Ureter (tissue), 1 donor: ENCODE data around the gene CFP. TPM values are rescaled to one million over a fixed set of nuclear protein-coding genes. Genes with fewer than 3 reads are reported as not detected.
A peak's percentile ranks its signal among the peaks of the same experiment; 100 is the strongest.
"Not testable (repeated sequence)": the region's sequence is repeated elsewhere in the genome, so short reads cannot be mapped to it uniquely, and the experiment has no call there.

Experiments
- DNase-seq: peaks from one replicate; pipeline ENCODE4 v3.0.0-alpha.2; 2020; ENCODE audit warnings: low spot score
- total RNA-seq: library from RNA; stranded (reverse); gene quantifications from one replicate; pipeline ENCODE4 v1.2.4, GENCODE V29; 2023
- donor health status: DM: yes; HTN: yes; CAD: no.

CFP gene
- total RNA-seq, result 4.3 TPM

- no peak for DNase-seq
Observed at GRCh38 chrX:47629419-47630200, at the start of gene CFP. TSS of gene CFP (minus strand) at chrX:47629930. CDS start at chrX:47629844, 86 bp downstream.

GRCh38 chrX:47675959-47676859 is 46.5 kb upstream of the CFP start:
- not testable (repeated sequence) for DNase-seq

- no peak for DNase-seq
Observed at GRCh38 chrX:47674776-47675175, 45.0 kb upstream of the CFP start.

GRCh38 chrX:47665797-47666196 is 36.1 kb upstream of the CFP start:
- not testable (repeated sequence) for DNase-seq

GRCh38 chrX:47664737-47665136 is 35.0 kb upstream of the CFP start:
- DNase-seq, result no peak

- DNase-seq, result no peak
Observed at GRCh38 chrX:47662144-47662657, 32.5 kb upstream of the CFP start.

GRCh38 chrX:47661539-47661938 is 31.8 kb upstream of the CFP start:
- no peak for DNase-seq

- no peak for DNase-seq
Observed at GRCh38 chrX:47659421-47659726, 29.6 kb upstream of the CFP start.

- DNase-seq, result peak; percentile 95
Observed at GRCh38 chrX:47658684-47659420, 29.1 kb upstream of the CFP start, which contains the start of gene UXT. TSS of gene UXT (minus strand) at chrX:47659180. CDS start at chrX:47658927, 253 bp downstream.

GRCh38 chrX:47658301-47658683 is 28.6 kb upstream of the CFP start:
- no peak for DNase-seq

- no peak for DNase-seq
Observed at GRCh38 chrX:47651043-47651905, 21.5 kb upstream of the CFP start.

- DNase-seq, result peak; percentile 95
Observed at GRCh38 chrX:47650164-47651042, 20.7 kb upstream of the CFP start, which contains the start of gene ELK1. TSS of gene ELK1 (minus strand) at chrX:47650563. CDS start at chrX:47641441, 9,122 bp downstream.

- DNase-seq, result no peak
Observed at GRCh38 chrX:47649781-47650163, 20.0 kb upstream of the CFP start.

GRCh38 chrX:47649271-47649670 is 19.5 kb upstream of the CFP start:
- DNase-seq, result no peak

GRCh38 chrX:47648376-47648775 is 18.6 kb upstream of the CFP start:
- no peak for DNase-seq

- peak; percentile 18 for DNase-seq
Observed at GRCh38 chrX:47646636-47647035, 16.9 kb upstream of the CFP start.

- peak; percentile 28 for DNase-seq
Observed at GRCh38 chrX:47645530-47645929, 15.8 kb upstream of the CFP start.

- DNase-seq, result no peak
Observed at GRCh38 chrX:47644557-47645091, 14.9 kb upstream of the CFP start.

GRCh38 chrX:47643926-47644325 is 14.2 kb upstream of the CFP start:
- no peak for DNase-seq

- no peak for DNase-seq
Observed at GRCh38 chrX:47638816-47639215, 9.1 kb upstream of the CFP start.
